ENCODE results near the gene DHRS7B.

- TF ChIP-seq CTCF (conservative IDR thresholded peaks at IDR 0.05; ENCODE audit: low read depth, low read length) (no peak), EZH2 (IDR thresholded peaks at IDR 0.05; ENCODE audit: borderline replicate concordance, low read depth, low read length, poor library complexity, severe bottlenecking) (no peak)
These were observed 6.9 kb upstream of the DHRS7B start for GRCh38 chr17:21119919-21120249.

Data from A673 (cell line).